Caco-2 (cell line): ENCODE results near the gene DYRK1A. TPM values are rescaled to one million over a fixed set of nuclear protein-coding genes. Genes with fewer than 3 reads are reported as not detected.

ENCODE experiments used
- BruUV-seq: library from RNA; stranded (reverse); fragments of 400-500 nt; replicated peaks from 2 replicates; lab custom pipeline; 2021; lab: Mats Ljungman, UMichigan
- CTCF ChIA-PET: fragments of 300-600 bp; sonication (Branson Sonifier 250); formaldehyde crosslinking; loops from one replicate; lab custom pipeline; 2022; ENCODE audit warnings: antibody characterized with exemption; lab: Charles Lee
- POLR2A ChIA-PET: fragments of 300-600 bp; sonication (Branson Sonifier 250); formaldehyde crosslinking; loops from one replicate; lab custom pipeline; 2022; ENCODE audit warnings: antibody characterized with exemption; lab: Charles Lee
- DNase-seq, 2 experiments: peaks; one replicate each; pipeline versions ENCODE4 v3.0.0 to v3.0.0-alpha.2; 2020 to 2022
- H3K27me3 ChIP-seq: replicated peaks from 2 replicates; pipeline ENCODE4 v1.6.0; 2011; ENCODE audit warnings: low read length; ENCODE audit not compliant: control insufficient read depth, insufficient read depth
- H3K36me3 ChIP-seq: 2 replicates; pipeline ENCODE4 v1.5.1; 2011; ENCODE audit warnings: low read length; ENCODE audit not compliant: control insufficient read depth, insufficient read depth
- H3K4me1 ChIP-seq: fragments of 250-450 bp; sonication (Bioruptor Pico); 2 replicates; pipeline ENCODE4 v1.5.1; 2020; ENCODE audit warnings: mild to moderate bottlenecking
- H3K4me3 ChIP-seq: 2 replicates; pipeline ENCODE4 v1.5.1; 2011; ENCODE audit warnings: low read depth, mild to moderate bottlenecking, control low read depth, low read length
- H3K9me3 ChIP-seq: fragments of 250-450 bp; sonication (Bioruptor Pico); 2 replicates; pipeline ENCODE4 v1.5.1; 2020; ENCODE audit warnings: mild to moderate bottlenecking, moderate library complexity
- H3K27ac Mint-ChIP-seq: one replicate; pipeline ENCODE4 v1.8.0; 2022; ENCODE audit warnings: mixed read lengths; ENCODE audit not compliant: unreplicated experiment
- H3K27me3 Mint-ChIP-seq: one replicate; pipeline ENCODE4 v1.8.0; 2022; ENCODE audit warnings: mixed read lengths; ENCODE audit not compliant: insufficient read depth, unreplicated experiment
- H3K36me3 Mint-ChIP-seq: one replicate; pipeline ENCODE4 v1.8.0; 2022; ENCODE audit warnings: mild to moderate bottlenecking, mixed read lengths; ENCODE audit not compliant: insufficient read depth, unreplicated experiment
- H3K4me1 Mint-ChIP-seq: one replicate; pipeline ENCODE4 v1.8.0; 2022; ENCODE audit warnings: low read depth, mixed read lengths; ENCODE audit not compliant: unreplicated experiment
- H3K4me3 Mint-ChIP-seq: one replicate; pipeline ENCODE4 v1.8.0; 2022; ENCODE audit warnings: mild to moderate bottlenecking, moderate library complexity, mixed read lengths; ENCODE audit not compliant: unreplicated experiment
- H3K9me3 Mint-ChIP-seq: one replicate; pipeline ENCODE4 v1.8.0; 2022; ENCODE audit warnings: mixed read lengths; ENCODE audit not compliant: unreplicated experiment
- CTCF ChIP-seq, 2 experiments: fragments of 200-600 bp in 1 of 2; IDR thresholded peaks; 1 replicate in 1 of 2; 2 replicates in 1 of 2; pipeline versions ENCODE4 v1.5.1 to v1.8.0; 2011 to 2022; ENCODE audit warnings: antibody characterized with exemption in 1 of 2, control low read depth in 1 of 2, inconsistent platforms in 1 of 2, low read depth in 1 of 2, low read length in 1 of 2, mild to moderate bottlenecking in 1 of 2, moderate library complexity in 1 of 2; ENCODE audit not compliant: insufficient read depth in 1 of 2, severe bottlenecking in 1 of 2, unreplicated experiment in 1 of 2
- intact Hi-C: fragments of 100-400 bp; cut with micrococcal nuclease; formaldehyde crosslinking; loops from one replicate; pipeline ENCODE4 v1.10.0; 2022; ENCODE audit not compliant: unreplicated experiment
- total RNA-seq: library from RNA; stranded (reverse); gene quantifications from 2 replicates; pipeline ENCODE4 v1.2.3, GENCODE V29; 2022

DYRK1A gene
- total RNA-seq, 1 experiment from 2014 or later: 50.9 TPM

DNA sequence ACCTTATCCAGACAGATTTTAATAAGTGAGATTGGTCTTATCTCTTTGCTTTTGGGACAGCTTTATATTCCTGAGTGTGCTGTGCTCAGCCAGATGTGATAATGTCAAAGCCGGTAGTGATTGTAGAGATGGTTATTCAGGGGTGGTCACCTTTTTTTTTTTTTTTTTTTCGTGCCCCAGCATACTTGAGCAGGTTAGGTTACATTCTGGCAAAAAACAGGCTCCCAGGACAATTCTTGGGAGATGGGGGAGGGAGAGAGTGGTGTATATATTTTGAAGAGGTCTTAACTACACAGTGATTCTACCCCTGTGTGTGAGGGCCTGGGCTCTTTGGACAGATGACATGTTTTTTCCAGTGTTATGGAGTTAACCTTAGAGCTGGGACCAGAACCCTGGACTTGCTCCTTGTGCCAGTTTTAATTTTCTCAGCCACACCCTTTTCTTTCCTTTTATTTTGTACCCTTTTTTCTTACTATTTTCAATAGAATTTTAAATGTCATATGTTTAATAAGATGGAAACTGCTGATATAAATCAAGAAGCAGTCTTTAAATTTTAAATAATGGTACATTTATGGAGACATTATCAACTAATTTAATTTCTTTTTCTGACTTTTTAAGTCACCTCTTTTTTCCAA, 88.4 kb downstream of the DYRK1A start:
- DNase-seq: no peak
- no TSS peak for BruUV-seq
- Mint-ChIP-seq H3K27me3 (no peaks in the 10 kb centered on the region), H3K36me3 (peaks cover 23% of the 10 kb centered on the region), H3K4me3 (peak overlapping the region; percentile 9), H3K9me3 (no peaks in the 10 kb centered on the region), H3K4me1 (peaks cover 50% of the 10 kb centered on the region), H3K27ac (peak overlapping the region; percentile 45)
- CTCF ChIA-PET: no interaction called here
- intact Hi-C loops: loop anchor here (5.0 kb wide), 1 partner anchor 88 kb away; the partner anchor contains the start of gene DYRK1A
- POLR2A ChIA-PET: no interaction called here
- Histone ChIP-seq H3K9me3 (no peaks in the 10 kb centered on the region), H3K27me3 (no peaks in the 10 kb centered on the region), H3K4me3 (no peak overlapping the region), H3K4me1 (peaks cover 52% of the 10 kb centered on the region), H3K36me3 (no peaks in the 10 kb centered on the region; the same call in none of the 2 replicates)
- no peak for TF ChIP-seq CTCF (IDR thresholded peaks at IDR 0.05; ENCODE audit: insufficient read depth in 1 of 2, low read depth in 1 of 2, low read length in 1 of 2, severe bottlenecking in 1 of 2, unreplicated experiment in 1 of 2)

DNA sequence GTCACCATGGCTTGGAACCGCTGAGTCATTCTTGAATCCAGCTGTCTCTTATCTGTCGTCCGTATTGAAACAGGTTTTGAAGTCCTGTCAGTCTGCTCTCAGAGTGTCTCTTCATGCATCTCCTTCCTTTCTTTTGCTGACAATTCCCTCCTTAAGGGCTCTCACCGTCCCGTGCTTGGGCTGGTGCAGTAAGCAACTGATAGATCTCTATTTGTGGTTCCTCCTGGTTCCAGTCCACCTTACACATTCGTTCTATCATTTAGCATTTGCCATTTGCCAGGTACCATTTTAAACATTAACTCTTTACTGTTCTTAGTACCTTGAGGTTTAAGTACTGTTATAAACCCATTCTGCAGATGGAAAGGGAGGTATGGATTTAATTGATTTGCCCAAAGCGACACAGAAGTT, 88.9 kb downstream of the DYRK1A start:
- ChIA-PET CTCF (no interaction called here), POLR2A (no interaction called here)
- Mint-ChIP-seq H3K4me3 (peak overlapping the region; percentile 9), H3K27ac (peak overlapping the region; percentile 4), H3K4me1 (peaks cover 46% of the 10 kb centered on the region), H3K9me3 (no peaks in the 10 kb centered on the region), H3K36me3 (peaks cover 23% of the 10 kb centered on the region), H3K27me3 (no peaks in the 10 kb centered on the region)
- H3K9me3 ChIP-seq: no peaks in the 10 kb centered on the region
- H3K4me3 ChIP-seq: no peak overlapping the region
- no peaks in the 10 kb centered on the region for H3K27me3 ChIP-seq
- peak in 1 of 2 experiments; percentile 35 for DNase-seq
- BruUV-seq: no TSS peak
- H3K4me1 ChIP-seq: peaks cover 56% of the 10 kb centered on the region
- no peak for TF ChIP-seq CTCF (IDR thresholded peaks at IDR 0.05; ENCODE audit: insufficient read depth in 1 of 2, low read depth in 1 of 2, low read length in 1 of 2, severe bottlenecking in 1 of 2, unreplicated experiment in 1 of 2)
- intact Hi-C loops: loop anchor here (5.0 kb wide), 1 partner anchor 88 kb away; the partner anchor contains the start of gene DYRK1A
- no peaks in the 10 kb centered on the region; the same call in none of the 2 replicates for H3K36me3 ChIP-seq

DNA sequence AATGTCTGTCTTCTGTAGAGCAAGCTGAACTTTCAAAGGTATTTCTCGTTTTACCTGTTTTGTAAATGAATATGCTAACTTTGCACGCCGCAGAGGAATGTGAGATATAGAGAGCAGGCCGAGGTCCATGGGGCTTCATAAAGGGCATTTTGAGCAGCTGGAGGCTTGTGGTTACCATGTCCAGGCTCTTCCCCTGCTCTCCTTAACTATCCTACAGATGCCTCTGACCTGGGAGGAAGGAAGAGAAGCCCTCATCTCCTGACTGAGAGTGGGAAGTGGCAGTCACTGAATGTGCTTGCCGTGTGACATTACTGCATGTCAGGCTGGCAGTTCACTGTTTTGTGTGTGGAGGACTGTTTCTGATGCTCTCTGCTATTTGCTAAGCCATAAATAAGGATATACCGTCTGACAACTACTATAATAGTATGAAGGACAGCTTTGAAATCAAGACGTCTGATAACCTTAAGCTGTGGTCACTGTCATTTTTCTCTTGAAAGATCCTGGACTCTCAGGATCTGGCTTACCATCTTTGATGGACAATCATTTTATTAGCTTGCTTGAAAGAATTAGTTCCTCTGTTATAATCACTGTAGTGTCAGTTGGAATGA, 92.2 kb downstream of the DYRK1A start:
- BruUV-seq: no TSS peak
- no peak overlapping the region for H3K4me3 ChIP-seq
- H3K4me3 Mint-ChIP-seq: peak overlapping the region; percentile 32
- peak overlapping the region; percentile 54 for H3K27ac Mint-ChIP-seq
- CTCF ChIA-PET: no interaction called here
- H3K27me3 Mint-ChIP-seq: no peaks in the 10 kb centered on the region
- no peak for TF ChIP-seq CTCF (IDR thresholded peaks at IDR 0.05; ENCODE audit: insufficient read depth in 1 of 2, low read depth in 1 of 2, low read length in 1 of 2, severe bottlenecking in 1 of 2, unreplicated experiment in 1 of 2)
- DNase-seq: peak; percentile 58 to 59
- no peaks in the 10 kb centered on the region for H3K27me3 ChIP-seq
- intact Hi-C loops: loop anchor here (5.0 kb wide), 1 partner anchor 91 kb away; the partner anchor contains the start of gene DYRK1A
- peaks cover 52% of the 10 kb centered on the region for H3K4me1 ChIP-seq
- H3K9me3 ChIP-seq: no peaks in the 10 kb centered on the region
- H3K4me1 Mint-ChIP-seq: peaks cover 45% of the 10 kb centered on the region
- H3K9me3 Mint-ChIP-seq: no peaks in the 10 kb centered on the region
- H3K36me3 Mint-ChIP-seq: peaks cover 17% of the 10 kb centered on the region
- POLR2A ChIA-PET: interaction anchor here (0.7 to 1.2 kb wide), 2 partner anchors 55 to 105 kb away, joined by 4 to 9 read pairs; no protein-coding TSS in a partner anchor
- no peaks in the 10 kb centered on the region; the same call in 1 of the 2 replicates for H3K36me3 ChIP-seq
